ENCODE results near the gene LDAF1. TPM values are rescaled to one million over a fixed set of nuclear protein-coding genes. Genes with fewer than 3 reads are reported as not detected.

The LDAF1 gene
- total and polyA plus RNA-seq, 10 donors, result 6.3 to 22.1 (median 12.0) TPM

DNA sequence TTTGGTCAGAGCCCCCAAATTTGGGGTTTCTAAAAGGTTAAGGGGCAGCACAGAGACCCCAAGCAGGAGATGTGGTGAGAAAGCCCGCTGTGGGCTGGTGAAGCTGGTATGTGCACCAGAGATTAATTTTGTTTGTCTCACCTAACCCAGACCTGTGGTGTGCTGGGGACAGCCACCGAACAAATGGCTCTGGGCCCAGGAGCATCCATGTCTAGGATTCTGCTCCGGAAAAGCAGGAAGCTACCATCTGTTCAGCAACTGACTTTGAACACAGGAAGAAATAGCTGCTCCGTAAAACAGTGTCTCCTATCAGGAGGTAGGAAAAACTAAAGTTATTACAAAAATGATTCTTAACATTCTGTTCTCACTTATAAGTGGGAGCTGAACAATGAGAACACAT lies 55.6 kb downstream of the LDAF1 start:
- 48 to 83% (median 75%) methylated on average over 4 of the region's 4 CpGs for WGBS, 5 donors
- TF ChIP-seq POLR2AphosphoS5 (IDR thresholded peaks at IDR 0.05) (no peak), POLR2A (IDR thresholded peaks at IDR 0.05) (no peak)
- TF ChIP-seq, protein P1, sequence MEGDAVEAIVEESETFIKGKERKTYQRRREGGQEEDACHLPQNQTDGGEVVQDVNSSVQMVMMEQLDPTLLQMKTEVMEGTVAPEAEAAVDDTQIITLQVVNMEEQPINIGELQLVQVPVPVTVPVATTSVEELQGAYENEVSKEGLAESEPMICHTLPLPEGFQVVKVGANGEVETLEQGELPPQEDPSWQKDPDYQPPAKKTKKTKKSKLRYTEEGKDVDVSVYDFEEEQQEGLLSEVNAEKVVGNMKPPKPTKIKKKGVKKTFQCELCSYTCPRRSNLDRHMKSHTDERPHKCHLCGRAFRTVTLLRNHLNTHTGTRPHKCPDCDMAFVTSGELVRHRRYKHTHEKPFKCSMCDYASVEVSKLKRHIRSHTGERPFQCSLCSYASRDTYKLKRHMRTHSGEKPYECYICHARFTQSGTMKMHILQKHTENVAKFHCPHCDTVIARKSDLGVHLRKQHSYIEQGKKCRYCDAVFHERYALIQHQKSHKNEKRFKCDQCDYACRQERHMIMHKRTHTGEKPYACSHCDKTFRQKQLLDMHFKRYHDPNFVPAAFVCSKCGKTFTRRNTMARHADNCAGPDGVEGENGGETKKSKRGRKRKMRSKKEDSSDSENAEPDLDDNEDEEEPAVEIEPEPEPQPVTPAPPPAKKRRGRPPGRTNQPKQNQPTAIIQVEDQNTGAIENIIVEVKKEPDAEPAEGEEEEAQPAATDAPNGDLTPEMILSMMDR (IDR thresholded peaks at IDR 0.05 in 8 of 11, conservative IDR thresholded peaks at IDR 0.05 in 3 of 11), result no peak
- Histone ChIP-seq H3K27ac (no peak overlapping the region), H3K9me3 (no peaks in the 10 kb centered on the region), H3K27me3 (replicated peaks in 1 of 7) (peaks cover 0 to 49% (median 0%) of the 10 kb centered on the region in 7 donors), H3K4me3 (no peak overlapping the region), H3K36me3 (no peaks in the 10 kb centered on the region), H3K4me1 (no peaks in the 10 kb centered on the region)
- intact Hi-C loops (cut with DNase I; ENCODE audit: low total_unique reads), result no loop called here
- no peak for DNase-seq

DNA sequence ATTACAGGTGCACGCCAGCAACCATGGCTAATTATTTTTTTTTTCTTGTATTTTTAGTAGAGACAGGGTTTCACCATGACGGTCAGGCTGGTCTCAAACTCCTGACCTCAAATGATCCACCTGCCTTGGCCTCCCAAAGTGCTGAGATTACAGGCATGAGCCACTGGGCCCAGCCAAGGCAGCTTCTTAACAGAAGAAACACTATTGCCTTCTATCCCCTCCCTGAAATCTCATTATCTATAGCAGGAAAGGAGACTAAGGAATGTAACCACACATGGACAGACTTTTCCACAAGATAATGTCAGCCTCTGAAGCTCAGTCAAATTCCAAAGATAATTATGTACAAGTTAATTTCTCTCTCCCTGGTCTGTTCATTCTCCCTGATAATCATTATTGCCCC lies 58.6 kb downstream of the LDAF1 start:
- intact Hi-C loops (cut with DNase I; ENCODE audit: low total_unique reads), result no loop called here
- no peaks in the 10 kb centered on the region for H3K4me1 ChIP-seq
- DNase-seq, result no peak
- TF ChIP-seq POLR2A (IDR thresholded peaks at IDR 0.05), result no peak
- H3K27ac ChIP-seq, result no peak overlapping the region
- H3K27me3 ChIP-seq (replicated peaks in 1 of 7), result peaks cover 0 to 42% (median 0%) of the 10 kb centered on the region in 7 donors
- H3K9me3 ChIP-seq, result no peaks in the 10 kb centered on the region
- no peak overlapping the region for H3K4me3 ChIP-seq
- WGBS, 5 donors, result 66 to 85% (median 75%) methylated on average over 2 of the region's 2 CpGs
- H3K36me3 ChIP-seq, result no peaks in the 10 kb centered on the region

DNA sequence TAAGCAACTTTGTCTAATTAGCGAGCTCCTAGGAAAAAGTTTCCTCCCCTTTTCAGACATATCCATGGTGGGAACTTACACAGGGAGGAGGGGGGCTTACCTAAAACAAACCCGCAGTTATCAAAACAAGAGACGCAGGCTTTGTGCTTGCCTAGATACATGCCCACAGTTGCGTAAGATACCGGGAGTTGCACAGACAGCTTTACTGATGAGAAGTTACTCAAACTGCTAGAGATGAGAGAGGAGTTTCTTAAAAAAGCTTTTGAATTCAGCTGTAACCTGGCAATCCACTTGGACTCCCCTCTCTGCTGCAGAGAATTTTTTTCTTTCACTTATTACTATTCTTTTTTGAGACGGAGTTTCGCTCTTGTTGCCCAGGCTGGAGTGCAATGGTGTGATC lies 59.7 kb downstream of the LDAF1 start:
- H3K36me3 ChIP-seq, result no peaks in the 10 kb centered on the region
- WGBS, 5 donors, result 59 to 73% (median 68%) methylated on average over 7 of the region's 7 CpGs
- TF ChIP-seq POLR2A (IDR thresholded peaks at IDR 0.05) (no peak), POLR2AphosphoS5 (IDR thresholded peaks at IDR 0.05) (no peak)
- TF ChIP-seq, protein P1 (IDR thresholded peaks at IDR 0.05 in 8 of 11, conservative IDR thresholded peaks at IDR 0.05 in 3 of 11), result no peak
- DNase-seq, result no peak
- H3K27ac ChIP-seq, result no peak overlapping the region
- H3K4me1 ChIP-seq, result no peaks in the 10 kb centered on the region
- intact Hi-C loops (cut with DNase I; ENCODE audit: low total_unique reads), result no loop called here
- no peak overlapping the region for H3K4me3 ChIP-seq
- H3K27me3 ChIP-seq (replicated peaks in 1 of 7), result peaks cover 0 to 44% (median 0%) of the 10 kb centered on the region in 7 donors
- H3K9me3 ChIP-seq, result no peaks in the 10 kb centered on the region

DNA sequence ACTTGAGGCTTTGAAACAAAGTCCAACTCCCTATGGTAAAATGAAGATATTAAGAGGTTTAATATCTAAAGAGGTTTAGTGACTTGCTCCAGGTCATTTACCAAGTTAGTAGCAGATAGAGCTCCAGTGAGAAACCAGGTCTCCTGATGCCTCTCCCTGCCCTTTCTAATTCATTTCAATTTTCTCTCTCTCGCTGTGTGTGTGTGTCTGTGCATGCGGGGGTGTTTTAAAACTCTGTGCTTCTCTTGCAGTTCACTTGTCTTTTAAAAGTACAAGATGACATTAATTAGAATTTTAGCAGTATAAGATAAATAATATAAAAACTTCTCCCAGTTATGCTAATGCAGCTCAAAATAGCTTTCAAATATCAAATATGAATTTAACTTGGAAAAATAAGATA lies 61.1 kb downstream of the LDAF1 start:
- intact Hi-C loops (cut with DNase I; ENCODE audit: low total_unique reads), result no loop called here
- no peaks in the 10 kb centered on the region for H3K36me3 ChIP-seq
- no peaks in the 10 kb centered on the region for H3K4me1 ChIP-seq
- H3K27ac ChIP-seq, result no peak overlapping the region
- DNase-seq, result no peak
- no peak for TF ChIP-seq POLR2A (IDR thresholded peaks at IDR 0.05)
- no peak for TF ChIP-seq POLR2AphosphoS5 (IDR thresholded peaks at IDR 0.05)
- TF ChIP-seq, protein P1 (IDR thresholded peaks at IDR 0.05 in 8 of 11, conservative IDR thresholded peaks at IDR 0.05 in 3 of 11), result no peak
- no peak overlapping the region for H3K4me3 ChIP-seq
- WGBS, 5 donors, result 89 to 100% (median 96%) methylated on average over 2 of the region's 2 CpGs
- H3K9me3 ChIP-seq, result no peaks in the 10 kb centered on the region
- H3K27me3 ChIP-seq (replicated peaks in 1 of 7), result peaks cover 0 to 45% (median 0%) of the 10 kb centered on the region in 7 donors

Measured in spleen (tissue), 11 donors.